HUDEP-2 (cell line): Measurements from ENCODE around the gene ANKRD12.

Source experiments
- DNase-seq, 76 experiments: peaks; one replicate each; lab custom pipeline; 2025; ENCODE audit not compliant: unreplicated experiment in 76 of 76; lab: John Stamatoyannopoulos, UW

Gene ANKRD12

DNA sequence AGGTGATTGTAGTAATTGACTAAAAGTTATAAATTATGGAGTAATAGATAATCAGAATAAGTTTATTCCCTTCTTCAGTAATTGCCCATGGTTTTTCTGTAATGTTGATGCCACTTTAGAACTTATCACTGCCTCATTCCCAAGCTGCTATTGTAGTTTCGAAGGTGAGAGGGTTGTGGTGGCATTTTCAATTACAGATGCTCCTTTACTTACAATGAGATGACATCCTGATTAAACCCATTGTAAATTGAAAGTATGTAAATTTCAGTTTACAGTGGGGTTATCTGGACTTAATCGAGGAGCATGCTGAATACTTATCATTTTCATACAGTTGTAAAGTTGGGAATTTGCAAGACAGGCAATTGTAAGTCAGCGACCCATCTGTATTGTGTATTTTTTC, 31.2 kb upstream of the ANKRD12 start:
- DNase-seq, result no peak

GRCh38 chr18:9106094-9106493, 30.5 kb upstream of the ANKRD12 start:
- DNase-seq, result no peak

- no peak for DNase-seq
Measured at GRCh38 chr18:9106800-9107584, 29.6 kb upstream of the ANKRD12 start.

DNA sequence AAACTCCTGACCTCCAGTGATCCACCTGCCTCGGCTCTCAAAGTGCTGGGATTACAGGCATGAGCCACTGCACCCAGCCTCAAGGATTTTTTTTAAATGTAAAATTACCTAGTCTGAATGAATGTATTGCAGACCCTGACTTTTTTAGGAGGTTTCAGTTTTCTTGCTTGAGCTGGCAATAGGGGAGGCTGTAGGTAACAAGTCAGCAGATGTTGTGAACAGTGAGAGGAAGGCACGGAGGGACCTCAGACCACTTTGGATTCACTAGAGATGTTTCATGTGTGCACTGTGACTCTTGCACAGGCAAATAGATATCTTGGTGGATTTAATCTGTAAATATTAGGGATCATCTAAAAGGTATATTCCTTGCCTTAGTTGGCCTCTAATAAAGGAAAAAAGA, 27.7 kb upstream of the ANKRD12 start:
- no peak for DNase-seq

DNA sequence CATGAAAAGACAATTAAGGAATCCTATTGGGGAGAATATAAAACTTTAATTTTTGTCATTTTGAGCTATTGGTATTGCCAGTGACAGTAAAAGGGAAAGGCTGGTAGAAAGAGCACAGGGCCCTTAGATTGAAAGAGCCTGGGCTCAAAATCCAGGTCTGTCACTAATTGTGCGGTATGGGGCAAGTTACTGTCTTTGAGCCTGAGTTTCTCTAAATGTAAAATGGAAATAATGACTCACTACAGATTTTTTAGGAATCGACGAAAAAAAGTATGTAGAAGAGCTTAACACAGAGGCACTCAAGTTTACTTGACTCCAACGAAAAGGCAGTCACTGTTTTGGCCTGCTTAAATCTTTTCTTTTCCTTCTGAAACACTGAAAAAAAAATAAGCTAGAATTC, 27.1 kb upstream of the ANKRD12 start:
- DNase-seq, result no peak

- DNase-seq, result peak in 1 of 76 experiments; percentile 5
Measured at GRCh38 chr18:9113468-9114149, 23.0 kb upstream of the ANKRD12 start.

- DNase-seq, result no peak
Measured at GRCh38 chr18:9115984-9116383, 20.6 kb upstream of the ANKRD12 start.

GRCh38 chr18:9117980-9118841, 18.4 kb upstream of the ANKRD12 start:
- peak in 4 of 76 experiments; percentile 8 to 60 (median 34) for DNase-seq

DNA sequence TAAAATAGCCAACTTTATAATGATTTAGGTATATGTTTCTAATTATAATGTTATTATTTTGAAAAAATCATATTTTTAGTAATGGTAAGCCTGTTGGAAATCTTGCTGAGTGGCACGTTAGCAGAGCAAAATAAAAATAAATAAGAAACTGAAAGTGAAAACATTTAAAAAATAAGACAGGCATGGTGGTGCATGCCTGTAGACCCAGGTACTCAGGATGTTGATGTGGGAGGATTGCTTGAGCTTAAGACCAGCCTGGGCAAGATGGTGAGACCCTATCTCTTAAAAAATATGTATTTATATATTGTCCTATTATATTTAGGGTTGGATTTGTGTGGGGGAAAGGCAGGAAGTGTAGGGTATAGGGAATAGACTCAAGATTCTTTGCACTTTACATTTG, 15.8 kb upstream of the ANKRD12 start:
- no peak for DNase-seq

- DNase-seq, result no peak
Measured at GRCh38 chr18:9123520-9123919, 13.1 kb upstream of the ANKRD12 start.

GRCh38 chr18:9124824-9125223, 11.8 kb upstream of the ANKRD12 start:
- DNase-seq, result no peak

DNA sequence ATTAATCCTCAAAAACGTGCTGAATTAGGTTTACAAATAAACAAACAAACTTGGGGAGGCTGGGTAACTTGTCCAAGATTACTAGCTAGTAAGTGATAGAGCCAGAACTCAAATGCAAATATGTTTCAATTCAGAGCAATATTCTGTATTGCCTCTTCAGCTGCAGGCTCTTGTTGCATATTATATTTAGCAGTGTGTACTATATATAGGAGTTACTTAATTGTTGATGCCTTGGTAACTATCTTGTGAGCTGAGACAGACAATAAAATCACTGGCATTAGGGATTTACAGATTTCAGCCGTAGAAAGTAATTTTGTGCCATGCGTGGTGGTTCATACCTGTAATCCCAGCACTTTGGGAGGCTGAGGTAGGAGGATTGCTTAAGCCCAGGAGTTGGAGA, 10.2 kb upstream of the ANKRD12 start:
- no peak for DNase-seq

DNA sequence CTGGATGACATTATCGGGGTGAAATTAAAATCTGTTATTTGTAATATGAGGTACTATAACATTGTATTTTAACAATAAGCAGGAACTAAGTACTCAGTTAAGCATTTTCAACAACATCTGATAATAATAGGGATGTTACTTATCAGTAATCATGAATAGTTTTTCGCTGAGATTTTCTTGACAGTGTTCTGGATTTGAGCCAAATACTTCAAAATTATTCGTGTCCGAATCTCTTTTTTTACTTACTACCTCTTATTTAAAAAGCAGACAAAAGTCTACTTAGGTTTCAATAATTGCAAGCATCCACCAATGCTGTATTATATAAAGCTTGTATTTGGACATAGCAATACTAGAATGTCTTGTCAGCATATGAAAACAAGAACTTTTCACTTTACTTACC, 6.4 kb upstream of the ANKRD12 start:
- DNase-seq, result no peak

GRCh38 chr18:9130806-9131205, 5.8 kb upstream of the ANKRD12 start:
- no peak for DNase-seq

- no peak for DNase-seq
Measured at GRCh38 chr18:9132628-9133027, 4.0 kb upstream of the ANKRD12 start.

DNA sequence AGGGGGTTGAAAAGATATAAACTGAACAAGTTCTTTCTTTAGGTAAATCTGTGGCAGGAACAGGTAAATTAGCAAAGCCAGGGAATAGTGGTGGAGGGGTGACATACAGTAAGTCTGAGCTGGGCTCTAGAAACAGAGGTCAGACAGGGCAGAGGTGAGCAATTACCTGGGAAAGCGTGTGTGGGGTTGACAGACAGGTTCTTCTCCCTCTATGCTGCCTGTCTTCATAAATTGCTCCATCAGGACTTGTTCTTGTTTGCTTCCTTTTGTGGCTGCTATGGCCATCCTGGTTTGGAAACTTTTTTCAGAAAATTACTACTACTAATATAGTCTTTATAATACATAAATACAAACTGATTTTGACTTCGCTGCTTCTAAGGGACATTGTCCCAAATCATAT, 3.4 kb upstream of the ANKRD12 start:
- no peak for DNase-seq

DNA sequence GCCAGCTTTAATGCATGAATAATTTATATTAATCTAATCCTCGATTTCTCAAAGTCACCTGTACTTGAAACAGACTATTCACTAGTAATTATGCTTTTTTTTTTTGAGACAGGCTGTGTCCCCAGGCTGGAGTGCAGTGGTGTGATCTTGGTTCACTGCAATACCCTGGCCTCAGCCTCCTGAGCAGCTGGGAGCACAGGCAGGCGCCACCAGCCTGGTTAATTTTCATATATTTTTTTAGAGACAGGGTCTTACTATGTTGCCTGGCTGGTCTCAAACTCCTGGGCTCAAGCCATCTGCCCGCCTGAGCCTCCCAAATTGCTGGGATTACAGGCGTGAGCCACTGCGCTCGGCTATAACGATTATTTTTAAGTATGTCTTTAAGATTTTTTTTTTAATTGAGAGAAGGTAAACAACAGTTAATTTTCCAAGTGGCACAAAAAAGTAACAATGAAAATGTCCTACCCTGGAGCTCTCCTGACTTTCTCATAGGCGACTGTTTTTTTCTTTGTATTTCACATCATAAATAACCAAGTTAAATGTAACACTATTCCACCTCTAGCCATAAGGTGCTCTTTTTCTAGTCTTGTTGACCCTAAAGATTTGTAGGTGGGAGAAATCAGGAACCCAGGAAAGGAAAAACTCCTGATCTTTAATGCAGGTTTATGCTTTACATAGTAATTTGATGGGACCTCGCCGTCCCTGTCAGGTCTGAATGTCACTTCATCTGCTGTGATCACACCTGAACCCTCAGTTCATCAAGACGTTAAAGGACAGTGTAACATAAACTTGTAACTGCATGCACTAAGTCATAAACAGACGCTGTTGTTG, 1.3 kb upstream of the ANKRD12 start:
- DNase-seq, result no peak

- peak in 13 of 76 experiments; percentile 12 to 66 (median 40) for DNase-seq
Measured at GRCh38 chr18:9135912-9136314, 668 bp upstream of the ANKRD12 start.

- DNase-seq, result peak in 35 of 76 experiments; percentile 2 to 85 (median 37)
Measured at GRCh38 chr18:9137168-9138066, 836 bp downstream of the ANKRD12 start.
